ENCODE measurements around the gene C2CD2.

C2CD2 gene

GRCh38 chr21:41923186-41923585 is 30.6 kb downstream of the C2CD2 start:
- no peak for TF ChIP-seq GATA3 (IDR thresholded peaks at IDR 0.05; ENCODE audit: low read depth, low read length)

GRCh38 chr21:41921021-41921420 is 32.8 kb downstream of the C2CD2 start:
- TF ChIP-seq GATA2 (IDR thresholded peaks at IDR 0.05; ENCODE audit: low read depth, low read length): no peak
- TF ChIP-seq GATA3 (IDR thresholded peaks at IDR 0.05; ENCODE audit: low read depth, low read length): no peak

- TF ChIP-seq GATA3 (IDR thresholded peaks at IDR 0.05; ENCODE audit: low read depth, low read length) (no peak), GATA2 (IDR thresholded peaks at IDR 0.05; ENCODE audit: low read depth, low read length) (no peak)
Measured at GRCh38 chr21:41920476-41920875, 33.3 kb downstream of the C2CD2 start.

- TF ChIP-seq GATA2 (IDR thresholded peaks at IDR 0.05; ENCODE audit: low read depth, low read length): no peak
- TF ChIP-seq GATA3 (IDR thresholded peaks at IDR 0.05; ENCODE audit: low read depth, low read length): no peak
Measured at GRCh38 chr21:41919666-41920398, 34.0 kb downstream of the C2CD2 start.

- TF ChIP-seq GATA2 (IDR thresholded peaks at IDR 0.05; ENCODE audit: low read depth, low read length) (no peak), GATA3 (IDR thresholded peaks at IDR 0.05; ENCODE audit: low read depth, low read length) (no peak)
Measured at GRCh38 chr21:41918561-41919358, 35.1 kb downstream of the C2CD2 start.

GRCh38 chr21:41917531-41917930 is 36.3 kb downstream of the C2CD2 start:
- no peak for TF ChIP-seq GATA3 (IDR thresholded peaks at IDR 0.05; ENCODE audit: low read depth, low read length)
- TF ChIP-seq GATA2 (IDR thresholded peaks at IDR 0.05; ENCODE audit: low read depth, low read length): no peak

GRCh38 chr21:41916888-41917433 is 36.9 kb downstream of the C2CD2 start:
- TF ChIP-seq GATA3 (IDR thresholded peaks at IDR 0.05; ENCODE audit: low read depth, low read length): no peak
- TF ChIP-seq GATA2 (IDR thresholded peaks at IDR 0.05; ENCODE audit: low read depth, low read length): no peak

GRCh38 chr21:41914965-41915364 is 38.9 kb downstream of the C2CD2 start:
- TF ChIP-seq GATA3 (IDR thresholded peaks at IDR 0.05; ENCODE audit: low read depth, low read length): no peak
- no peak for TF ChIP-seq GATA2 (IDR thresholded peaks at IDR 0.05; ENCODE audit: low read depth, low read length)

GRCh38 chr21:41914358-41914757 is 39.5 kb downstream of the C2CD2 start:
- TF ChIP-seq GATA2 (IDR thresholded peaks at IDR 0.05; ENCODE audit: low read depth, low read length): no peak
- no peak for TF ChIP-seq GATA3 (IDR thresholded peaks at IDR 0.05; ENCODE audit: low read depth, low read length)

- TF ChIP-seq GATA2 (IDR thresholded peaks at IDR 0.05; ENCODE audit: low read depth, low read length) (no peak), GATA3 (IDR thresholded peaks at IDR 0.05; ENCODE audit: low read depth, low read length) (no peak)
Measured at GRCh38 chr21:41913230-41913629, 40.6 kb downstream of the C2CD2 start.

GRCh38 chr21:41908829-41909228 is 45.0 kb downstream of the C2CD2 start:
- no peak for TF ChIP-seq GATA3 (IDR thresholded peaks at IDR 0.05; ENCODE audit: low read depth, low read length)
- TF ChIP-seq GATA2 (IDR thresholded peaks at IDR 0.05; ENCODE audit: low read depth, low read length): no peak

GRCh38 chr21:41907496-41908258 is 46.1 kb downstream of the C2CD2 start:
- no peak for TF ChIP-seq GATA2 (IDR thresholded peaks at IDR 0.05; ENCODE audit: low read depth, low read length)
- TF ChIP-seq GATA3 (IDR thresholded peaks at IDR 0.05; ENCODE audit: low read depth, low read length): no peak

GRCh38 chr21:41906770-41907169 is 47.0 kb downstream of the C2CD2 start:
- TF ChIP-seq GATA2 (IDR thresholded peaks at IDR 0.05; ENCODE audit: low read depth, low read length) (no peak), GATA3 (IDR thresholded peaks at IDR 0.05; ENCODE audit: low read depth, low read length) (no peak)

Data from SH-SY5Y (cell line).